ENCODE results near the gene PPP1R13B.

DNA sequence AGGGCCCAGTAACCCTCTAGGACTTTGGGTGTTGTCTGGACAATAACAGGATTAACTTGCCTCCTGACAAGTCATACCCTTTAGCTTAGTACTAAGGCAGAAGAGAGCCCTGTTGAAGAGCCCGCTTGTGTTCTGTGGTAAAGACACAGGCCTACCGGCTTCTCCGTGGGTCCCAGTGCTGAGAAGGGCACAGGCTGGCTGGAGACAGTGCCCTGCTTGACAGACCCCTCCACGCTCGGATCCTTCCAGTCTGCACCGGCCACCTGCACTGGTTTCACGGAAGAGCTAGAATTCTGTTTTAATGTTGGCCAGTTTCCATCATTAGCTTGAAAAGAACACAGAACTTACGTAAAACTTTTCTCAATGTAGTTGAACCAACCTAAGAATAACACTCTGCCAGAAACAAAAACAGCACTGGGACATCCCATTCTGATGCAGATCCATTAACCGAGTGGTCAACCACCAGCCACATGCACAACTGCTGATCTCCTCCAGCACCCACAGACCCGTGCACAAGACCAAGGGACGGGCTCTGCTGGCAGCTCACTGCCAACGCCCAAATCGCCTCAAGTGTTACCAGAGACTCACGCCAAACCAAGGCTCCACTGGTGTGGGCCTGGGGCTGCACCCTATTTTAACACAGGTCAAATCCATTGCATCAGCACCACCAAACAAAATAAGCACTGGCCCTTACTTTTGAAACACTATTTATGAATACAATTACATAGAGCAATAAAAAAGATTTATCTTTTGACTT lies 104.7 kb downstream of the PPP1R13B start:
- TF ChIP-seq, protein P1, sequence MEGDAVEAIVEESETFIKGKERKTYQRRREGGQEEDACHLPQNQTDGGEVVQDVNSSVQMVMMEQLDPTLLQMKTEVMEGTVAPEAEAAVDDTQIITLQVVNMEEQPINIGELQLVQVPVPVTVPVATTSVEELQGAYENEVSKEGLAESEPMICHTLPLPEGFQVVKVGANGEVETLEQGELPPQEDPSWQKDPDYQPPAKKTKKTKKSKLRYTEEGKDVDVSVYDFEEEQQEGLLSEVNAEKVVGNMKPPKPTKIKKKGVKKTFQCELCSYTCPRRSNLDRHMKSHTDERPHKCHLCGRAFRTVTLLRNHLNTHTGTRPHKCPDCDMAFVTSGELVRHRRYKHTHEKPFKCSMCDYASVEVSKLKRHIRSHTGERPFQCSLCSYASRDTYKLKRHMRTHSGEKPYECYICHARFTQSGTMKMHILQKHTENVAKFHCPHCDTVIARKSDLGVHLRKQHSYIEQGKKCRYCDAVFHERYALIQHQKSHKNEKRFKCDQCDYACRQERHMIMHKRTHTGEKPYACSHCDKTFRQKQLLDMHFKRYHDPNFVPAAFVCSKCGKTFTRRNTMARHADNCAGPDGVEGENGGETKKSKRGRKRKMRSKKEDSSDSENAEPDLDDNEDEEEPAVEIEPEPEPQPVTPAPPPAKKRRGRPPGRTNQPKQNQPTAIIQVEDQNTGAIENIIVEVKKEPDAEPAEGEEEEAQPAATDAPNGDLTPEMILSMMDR (IDR thresholded peaks at IDR 0.05; ENCODE audit: low read depth, low read length) = no peak
- no peak for TF ChIP-seq POLR2A (IDR thresholded peaks at IDR 0.05; ENCODE audit: extremely low read depth, insufficient read length)
- TF ChIP-seq, protein P2, sequence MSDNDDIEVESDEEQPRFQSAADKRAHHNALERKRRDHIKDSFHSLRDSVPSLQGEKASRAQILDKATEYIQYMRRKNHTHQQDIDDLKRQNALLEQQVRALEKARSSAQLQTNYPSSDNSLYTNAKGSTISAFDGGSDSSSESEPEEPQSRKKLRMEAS (IDR thresholded peaks at IDR 0.05; ENCODE audit: low read depth, low read length) = no peak

All from NB4 (cell line).